GM12892 (cell line): ENCODE data around the gene TMEM196.

Source experiments
- POLR2A ChIP-seq: IDR thresholded peaks from 2 replicates; pipeline ENCODE4 v1.6.1; 2011; ENCODE audit warnings: low read depth, low read length, control low read depth
- POLR2AphosphoS5 ChIP-seq: IDR thresholded peaks from 2 replicates; pipeline ENCODE4 v1.6.1; 2011; ENCODE audit warnings: low read depth, low read length, control low read depth
- TAF1 ChIP-seq: IDR thresholded peaks from 2 replicates; pipeline ENCODE4 v1.6.1; 2011; ENCODE audit warnings: low read depth, mild to moderate bottlenecking, control low read depth, low read length, borderline replicate concordance

DNA sequence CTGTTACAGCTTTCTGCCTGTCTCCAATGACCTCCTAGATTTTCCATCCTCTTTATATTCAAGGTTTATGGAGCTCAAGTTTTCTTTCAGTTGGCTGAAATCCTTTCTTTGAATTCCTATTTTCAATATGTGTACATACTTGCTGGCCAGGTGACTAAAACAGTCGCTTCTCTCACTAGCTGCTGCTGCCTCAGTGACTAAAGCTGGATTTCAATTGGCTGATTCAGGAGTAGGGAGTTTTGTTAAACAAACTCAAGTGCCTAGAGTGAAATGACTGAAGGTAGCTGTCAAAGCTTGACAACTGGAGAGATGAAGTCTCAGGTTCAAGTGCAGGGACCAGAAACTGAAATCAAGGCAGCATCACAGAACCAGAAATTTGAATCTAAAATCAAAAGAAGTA, 57.9 kb downstream of the TMEM196 start:
- TF ChIP-seq POLR2A, result no peak
- no peak for TF ChIP-seq POLR2AphosphoS5
- no peak for TF ChIP-seq TAF1
